Upper lobe of left lung (tissue), 4 donors: ENCODE measurements around the gene CAMK2B.

Experiments
- CTCF ChIP-seq, 6 experiments: fragments of 450-650 bp in 4 of 6; fragments of 200-600 bp in 2 of 6; sonication (generic) in 2 of 6; IDR thresholded peaks; one replicate each; pipeline ENCODE4 v1.5.1; 2016 to 2019; ENCODE audit warnings: antibody characterized with exemption in 6 of 6
- EP300 ChIP-seq, 4 donors: sonication (generic); formaldehyde crosslinking; IDR thresholded peaks; one replicate each; pipeline ENCODE4 v1.5.1; 2017; ENCODE audit warnings: antibody characterized with exemption in 4 of 4, control low read depth in 2 of 4
- POLR2A ChIP-seq, 4 donors: fragments of 450-650 bp; IDR thresholded peaks; one replicate each; pipeline ENCODE4 v1.5.1; 2016 to 2017; ENCODE audit warnings: antibody characterized with exemption in 4 of 4, mild to moderate bottlenecking in 2 of 4
- POLR2AphosphoS5 ChIP-seq, 2 donors: sonication (generic); formaldehyde crosslinking; IDR thresholded peaks; one replicate each; pipeline ENCODE4 v1.5.1; 2017; ENCODE audit warnings: antibody characterized with exemption in 2 of 2

GRCh38 chr7:44287488-44288380 is 37.7 kb downstream of the CAMK2B start:
- TF ChIP-seq CTCF (IDR thresholded peaks at IDR 0.05) (no peak), POLR2A (IDR thresholded peaks at IDR 0.05) (no peak), EP300 (IDR thresholded peaks at IDR 0.05) (no peak), POLR2AphosphoS5 (IDR thresholded peaks at IDR 0.05) (no peak)
